Loucy (cell line): ENCODE measurements around the gene PPP6C.

Source experiments
- EZH2phosphoT487 ChIP-seq: fragments of 200-600 bp; IDR thresholded peaks from 2 replicates; pipeline ENCODE4 v1.6.1; 2018; ENCODE audit warnings: antibody characterized with exemption, mild to moderate bottlenecking, moderate library complexity, borderline replicate concordance
- TF ChIP-seq, protein P1 (sequence below): fragments of 200-600 bp; sonication (generic); conservative IDR thresholded peaks from 2 replicates; pipeline ENCODE4 v1.5.1; 2014; ENCODE audit warnings: mild to moderate bottlenecking, antibody characterized with exemption, low read length

DNA sequence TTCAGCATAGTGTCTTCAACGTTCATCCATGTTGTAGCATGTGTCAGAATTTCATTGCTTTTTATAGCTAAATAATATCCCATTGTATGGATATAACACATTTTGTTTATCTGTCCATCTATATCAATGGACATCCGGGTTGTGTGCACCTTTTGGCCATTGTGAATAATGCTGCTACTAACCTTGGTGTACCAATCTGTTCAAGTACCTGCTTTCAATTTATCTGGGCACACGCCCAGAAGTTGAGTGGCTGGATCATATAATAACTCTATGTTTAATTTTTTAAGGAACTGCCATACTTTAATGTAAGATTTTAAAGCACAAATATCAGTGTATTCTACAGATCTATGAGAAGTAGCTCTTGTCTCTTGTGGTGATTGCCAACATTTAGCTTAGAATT, 89.8 kb downstream of the PPP6C start:
- TF ChIP-seq, protein P1, sequence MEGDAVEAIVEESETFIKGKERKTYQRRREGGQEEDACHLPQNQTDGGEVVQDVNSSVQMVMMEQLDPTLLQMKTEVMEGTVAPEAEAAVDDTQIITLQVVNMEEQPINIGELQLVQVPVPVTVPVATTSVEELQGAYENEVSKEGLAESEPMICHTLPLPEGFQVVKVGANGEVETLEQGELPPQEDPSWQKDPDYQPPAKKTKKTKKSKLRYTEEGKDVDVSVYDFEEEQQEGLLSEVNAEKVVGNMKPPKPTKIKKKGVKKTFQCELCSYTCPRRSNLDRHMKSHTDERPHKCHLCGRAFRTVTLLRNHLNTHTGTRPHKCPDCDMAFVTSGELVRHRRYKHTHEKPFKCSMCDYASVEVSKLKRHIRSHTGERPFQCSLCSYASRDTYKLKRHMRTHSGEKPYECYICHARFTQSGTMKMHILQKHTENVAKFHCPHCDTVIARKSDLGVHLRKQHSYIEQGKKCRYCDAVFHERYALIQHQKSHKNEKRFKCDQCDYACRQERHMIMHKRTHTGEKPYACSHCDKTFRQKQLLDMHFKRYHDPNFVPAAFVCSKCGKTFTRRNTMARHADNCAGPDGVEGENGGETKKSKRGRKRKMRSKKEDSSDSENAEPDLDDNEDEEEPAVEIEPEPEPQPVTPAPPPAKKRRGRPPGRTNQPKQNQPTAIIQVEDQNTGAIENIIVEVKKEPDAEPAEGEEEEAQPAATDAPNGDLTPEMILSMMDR: no peak
- TF ChIP-seq EZH2phosphoT487: no peak
